ENCODE measurements around the gene MDM4. TPM values are rescaled to one million over a fixed set of nuclear protein-coding genes. Genes with fewer than 3 reads are reported as not detected.
A peak's percentile ranks its signal among the peaks of the same experiment; 100 is the strongest.

MDM4 gene
- total RNA-seq, 4 donors from 2014 or later, result 15.1 to 44.0 (median 28.9) TPM

- peak; percentile 74 to 84 (median 78) for TF ChIP-seq CTCF (IDR thresholded peaks at IDR 0.05 in 4 of 5, conservative IDR thresholded peaks at IDR 0.05 in 1 of 5)
- peak in 1 of 2 donors; percentile 46 for TF ChIP-seq POLR2A (IDR thresholded peaks at IDR 0.05)
- intact Hi-C loops (cut with DNase I; ENCODE audit: low total_unique reads), result loop anchor here (1.0 kb wide), 1 partner anchor 48 kb away; no protein-coding TSS in a partner anchor
- peak within 1 kb of the TSS; percentile 70 to 89 (median 84) for H3K27ac ChIP-seq
- in situ Hi-C loops (cut with MboI; ENCODE audit: low sequenced_read_pairs in 4 of 4), result no loop called here
- H3K4me1 ChIP-seq, result peaks cover 21 to 29% of the 10 kb centered on the region in 2 donors
- H3K4me3 ChIP-seq, result peak within 1 kb of the TSS; percentile 60 to 99 (median 87)
- ATAC-seq, result peak; percentile 92
- no peaks in the 10 kb centered on the region for H3K36me3 ChIP-seq
- peak; percentile 65 to 74 for DNase-seq
- no peaks in the 10 kb centered on the region for H3K27me3 ChIP-seq
- no peaks in the 10 kb centered on the region for H3K9me3 ChIP-seq
Observed at GRCh38 chr1:204494281-204495077, 21.7 kb upstream of the MDM4 start, which contains the start of gene PIK3C2B. PIK3C2B (minus strand) TSS chr1:204494805; CDS start chr1:204469802, 25,003 bp downstream.

GRCh38 chr1:204495078-204495753, 21.0 kb upstream of the MDM4 start:
- Histone ChIP-seq H3K36me3 (no peaks in the 10 kb centered on the region), H3K4me1 (peaks cover 21 to 29% of the 10 kb centered on the region in 2 donors), H3K9me3 (no peaks in the 10 kb centered on the region), H3K27me3 (no peaks in the 10 kb centered on the region), H3K4me3 (peak overlapping the region; percentile 60 to 99 (median 87)), H3K27ac (peak overlapping the region; percentile 70 to 89 (median 84))
- no peak for TF ChIP-seq CTCF (IDR thresholded peaks at IDR 0.05 in 4 of 5, conservative IDR thresholded peaks at IDR 0.05 in 1 of 5)
- no peak for TF ChIP-seq POLR2A (IDR thresholded peaks at IDR 0.05)
- intact Hi-C loops (cut with DNase I; ENCODE audit: low total_unique reads) (no loop called here), in situ Hi-C loops (cut with MboI; ENCODE audit: low sequenced_read_pairs in 4 of 4) (no loop called here)
- ATAC-seq (no peak), DNase-seq (no peak)

GRCh38 chr1:204495777-204496176, 20.4 kb upstream of the MDM4 start:
- H3K36me3 ChIP-seq, result no peaks in the 10 kb centered on the region
- H3K27me3 ChIP-seq, result no peaks in the 10 kb centered on the region
- in situ Hi-C loops (cut with MboI; ENCODE audit: low sequenced_read_pairs in 4 of 4), result no loop called here
- no peaks in the 10 kb centered on the region for H3K9me3 ChIP-seq
- DNase-seq (no peak), ATAC-seq (no peak)
- H3K4me1 ChIP-seq, result peaks cover 21 to 29% of the 10 kb centered on the region in 2 donors
- intact Hi-C loops (cut with DNase I; ENCODE audit: low total_unique reads), result no loop called here
- H3K27ac ChIP-seq, result no peak overlapping the region
- TF ChIP-seq CTCF (IDR thresholded peaks at IDR 0.05 in 4 of 5, conservative IDR thresholded peaks at IDR 0.05 in 1 of 5) (no peak), POLR2A (IDR thresholded peaks at IDR 0.05) (no peak)
- H3K4me3 ChIP-seq, result no peak overlapping the region

GRCh38 chr1:204498981-204499380, 17.2 kb upstream of the MDM4 start:
- TF ChIP-seq POLR2A (IDR thresholded peaks at IDR 0.05) (no peak), CTCF (IDR thresholded peaks at IDR 0.05 in 4 of 5, conservative IDR thresholded peaks at IDR 0.05 in 1 of 5) (no peak)
- Histone ChIP-seq H3K9me3 (no peaks in the 10 kb centered on the region), H3K4me1 (peaks cover 1 to 12% of the 10 kb centered on the region in 2 donors), H3K27me3 (no peaks in the 10 kb centered on the region), H3K4me3 (no peak overlapping the region), H3K36me3 (no peaks in the 10 kb centered on the region), H3K27ac (no peak overlapping the region)
- in situ Hi-C loops (cut with MboI; ENCODE audit: low sequenced_read_pairs in 4 of 4), result no loop called here
- DNase-seq (no peak), ATAC-seq (no peak)
- intact Hi-C loops (cut with DNase I; ENCODE audit: low total_unique reads), result no loop called here

Measured in gastrocnemius medialis (tissue), 4 donors.